ENCODE measurements around the gene ERGIC2.
"Not testable (repeated sequence)": the region's sequence is repeated elsewhere in the genome, so short reads cannot be mapped to it uniquely, and the experiment has no call there.

ERGIC2 gene

GRCh38 chr12:29380536-29381523 is at the start of gene ERGIC2:
Gene ERGIC2 (minus strand): TSS chr12:29381172. CDS start chr12:29371633, 9,539 bp downstream.
- peak; percentile 63 to 68 (median 65) for DNase-seq (ENCODE audit: low read depth in 2 of 3, low spot score in 2 of 3)

- DNase-seq (ENCODE audit: low read depth in 2 of 3, low spot score in 2 of 3), result no peak
Measured at GRCh38 chr12:29430716-29431044, 49.7 kb upstream of the ERGIC2 start.

- DNase-seq (ENCODE audit: low read depth in 2 of 3, low spot score in 2 of 3), result no peak
Measured at GRCh38 chr12:29429999-29430715, 49.2 kb upstream of the ERGIC2 start.

GRCh38 chr12:29428633-29429032 is 47.7 kb upstream of the ERGIC2 start:
- DNase-seq (ENCODE audit: low read depth in 2 of 3, low spot score in 2 of 3), result no peak

- DNase-seq (ENCODE audit: low read depth in 2 of 3, low spot score in 2 of 3), result no peak
Measured at GRCh38 chr12:29427964-29428363, 47.0 kb upstream of the ERGIC2 start.

GRCh38 chr12:29426498-29426897 is 45.5 kb upstream of the ERGIC2 start:
- no peak for DNase-seq (ENCODE audit: low read depth in 2 of 3, low spot score in 2 of 3)

- DNase-seq (ENCODE audit: low read depth in 2 of 3, low spot score in 2 of 3), result no peak
Measured at GRCh38 chr12:29425722-29426121, 44.8 kb upstream of the ERGIC2 start.

GRCh38 chr12:29416748-29417147 is 35.8 kb upstream of the ERGIC2 start:
- DNase-seq (ENCODE audit: low read depth in 2 of 3, low spot score in 2 of 3), result no peak

GRCh38 chr12:29415111-29415510 is 34.1 kb upstream of the ERGIC2 start:
- no peak for DNase-seq (ENCODE audit: low read depth in 2 of 3, low spot score in 2 of 3)

GRCh38 chr12:29414368-29414767 is 33.4 kb upstream of the ERGIC2 start:
- DNase-seq (ENCODE audit: low read depth in 2 of 3, low spot score in 2 of 3), result no peak

GRCh38 chr12:29405561-29405960 is 24.6 kb upstream of the ERGIC2 start:
- no peak for DNase-seq (ENCODE audit: low read depth in 2 of 3, low spot score in 2 of 3)

- DNase-seq (ENCODE audit: low read depth in 2 of 3, low spot score in 2 of 3), result no peak
Measured at GRCh38 chr12:29403991-29404390, 23.0 kb upstream of the ERGIC2 start.

GRCh38 chr12:29402437-29402836 is 21.5 kb upstream of the ERGIC2 start:
- DNase-seq (ENCODE audit: low read depth in 2 of 3, low spot score in 2 of 3), result no peak

- no peak for DNase-seq (ENCODE audit: low read depth in 2 of 3, low spot score in 2 of 3)
Measured at GRCh38 chr12:29398495-29398894, 17.5 kb upstream of the ERGIC2 start.

- DNase-seq (ENCODE audit: low read depth in 2 of 3, low spot score in 2 of 3), result no peak
Measured at GRCh38 chr12:29396774-29397173, 15.8 kb upstream of the ERGIC2 start.

GRCh38 chr12:29395356-29395755 is 14.4 kb upstream of the ERGIC2 start:
- no peak for DNase-seq (ENCODE audit: low read depth in 2 of 3, low spot score in 2 of 3)

- DNase-seq (ENCODE audit: low read depth in 2 of 3, low spot score in 2 of 3), result not testable (repeated sequence)
Measured at GRCh38 chr12:29390419-29390818, 9.4 kb upstream of the ERGIC2 start.

GRCh38 chr12:29389295-29389919 is 8.4 kb upstream of the ERGIC2 start:
- DNase-seq (ENCODE audit: low read depth in 2 of 3, low spot score in 2 of 3), result no peak

- DNase-seq (ENCODE audit: low read depth in 2 of 3, low spot score in 2 of 3), result not testable (repeated sequence)
Measured at GRCh38 chr12:29386084-29386680, 5.2 kb upstream of the ERGIC2 start.

GRCh38 chr12:29385194-29385593 is 4.2 kb upstream of the ERGIC2 start:
- DNase-seq (ENCODE audit: low read depth in 2 of 3, low spot score in 2 of 3), result not testable (repeated sequence)

- DNase-seq (ENCODE audit: low read depth in 2 of 3, low spot score in 2 of 3), result no peak
Measured at GRCh38 chr12:29382251-29382650, 1.3 kb upstream of the ERGIC2 start.

All from activated CD8-positive, alpha-beta memory T cell treated with anti-CD3 and anti-CD28 coated beads for 48 hours (primary cell).